Right lobe of liver (tissue), 6 donors: ENCODE measurements around the gene SULT2B1. TPM values are rescaled to one million over a fixed set of nuclear protein-coding genes. Genes with fewer than 3 reads are reported as not detected.

Source experiments
- ATAC-seq, 4 donors: fragments of 200-7000 bp; cut with Tn5 transposase; one replicate each; pipeline ENCODE4 v1.9.1; 2020; ENCODE audit warnings: mild to moderate bottlenecking in 4 of 4, moderate library complexity in 4 of 4
- DNase-seq, 3 donors: peaks; one replicate each; pipeline ENCODE4 v3.0.0-alpha.2; 2020
- H3K27ac ChIP-seq, 3 donors: fragments of 200-600 bp; one replicate each; pipeline ENCODE4 v1.8.0; 2022
- H3K27me3 ChIP-seq, 2 donors: fragments of 200-600 bp; one replicate each; pipeline ENCODE4 v1.8.0; 2022
- H3K36me3 ChIP-seq, 4 donors: fragments of 200-600 bp; sonication (generic) in 1 of 4; one replicate each; pipeline versions ENCODE4 v1.5.1 to v1.8.0; 2017 to 2022; ENCODE audit warnings: control low read depth in 1 of 4
- H3K4me1 ChIP-seq, 4 donors: fragments of 200-600 bp; sonication (generic) in 1 of 4; one replicate each; pipeline versions ENCODE4 v1.5.1 to v1.8.0; 2017 to 2022; ENCODE audit warnings: control low read depth in 1 of 4
- H3K4me3 ChIP-seq, 3 donors: fragments of 200-600 bp; one replicate each; pipeline ENCODE4 v1.8.0; 2022
- H3K9me3 ChIP-seq, 4 donors: fragments of 200-600 bp; sonication (generic) in 1 of 4; one replicate each; pipeline versions ENCODE4 v1.5.1 to v1.8.0; 2017 to 2022; ENCODE audit warnings: control low read depth in 1 of 4
- POLR2A ChIP-seq: fragments of 450-650 bp; IDR thresholded peaks from one replicate; pipeline ENCODE4 v1.6.1; 2017; ENCODE audit warnings: antibody characterized with exemption, mild to moderate bottlenecking
- WGBS: methylation state at CpG from one replicate; pipeline ENCODE4 v1.1.6; 2018; ENCODE audit warnings: low coverage, low lambda C conversion rate; ENCODE audit not compliant: insufficient coverage; ENCODE audit errors: missing lambda C conversion rate; 5-methylcytosine and 5-hydroxymethylcytosine counted together
- intact Hi-C, 2 donors: fragments of 100-400 bp; cut with DNase I; formaldehyde crosslinking; loops; one replicate each; pipeline versions ENCODE4 v1.11.2 to v1.14.1; 2022
- total RNA-seq, 6 experiments: library from RNA; depleted of rRNA in 2 of 6; stranded (reverse); fragments of >200 nt in 2 of 6; fragmentation: NEBNext Ultra II Directional in 3 of 6; extraction: Animal tissue kit (Norgen Biotek cat#: 25700) in 3 of 6; gene quantifications; one replicate each; pipeline versions ENCODE4 v1.1.0 to v1.2.4, GENCODE V29; 2016 to 2023
- TF ChIP-seq, protein P1 (sequence below), 4 donors: fragments of 200-600 bp in 3 of 4; fragments of 450-650 bp in 1 of 4; IDR thresholded peaks; one replicate each; pipeline versions ENCODE4 v1.5.1 to v1.8.0; 2016 to 2022; ENCODE audit warnings: antibody characterized with exemption in 4 of 4, mild to moderate bottlenecking in 2 of 4
- donor health status: DM: no; HTN: yes; CAD: no.
- donor health status: DM: no; HTN: no; CAD: no.
- donor health status: DM: no; HTN: no; CAD: no.
- donor health status: DM: no; HTN: yes; CAD: no.
- donor health status: DM: no; HTN: yes; CAD: no.

Gene SULT2B1
- total RNA-seq, 6 experiments from 2014 or later = 0.61 TPM; not detected in 5

DNA sequence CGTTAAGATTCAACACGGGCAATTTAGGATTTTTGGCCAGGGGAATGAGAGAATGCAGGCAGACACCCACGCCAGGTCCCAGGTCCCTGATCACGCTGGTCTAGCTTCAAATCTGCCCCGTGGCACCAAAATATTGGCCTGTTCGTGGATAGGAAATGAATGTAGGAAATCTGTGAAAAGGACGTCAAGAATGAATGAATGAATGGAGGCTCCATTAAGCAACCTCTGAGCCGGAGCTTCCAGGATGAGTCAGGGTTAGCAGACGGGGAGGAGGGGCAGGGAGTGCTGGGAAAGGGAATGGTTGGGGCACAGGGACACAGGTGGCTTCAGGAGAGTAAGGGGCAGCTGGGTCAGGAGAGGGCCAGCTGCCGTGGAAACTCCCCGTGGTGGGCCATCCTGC lies 4.2 kb downstream of the SULT2B1 start:
- TF ChIP-seq, protein P1, sequence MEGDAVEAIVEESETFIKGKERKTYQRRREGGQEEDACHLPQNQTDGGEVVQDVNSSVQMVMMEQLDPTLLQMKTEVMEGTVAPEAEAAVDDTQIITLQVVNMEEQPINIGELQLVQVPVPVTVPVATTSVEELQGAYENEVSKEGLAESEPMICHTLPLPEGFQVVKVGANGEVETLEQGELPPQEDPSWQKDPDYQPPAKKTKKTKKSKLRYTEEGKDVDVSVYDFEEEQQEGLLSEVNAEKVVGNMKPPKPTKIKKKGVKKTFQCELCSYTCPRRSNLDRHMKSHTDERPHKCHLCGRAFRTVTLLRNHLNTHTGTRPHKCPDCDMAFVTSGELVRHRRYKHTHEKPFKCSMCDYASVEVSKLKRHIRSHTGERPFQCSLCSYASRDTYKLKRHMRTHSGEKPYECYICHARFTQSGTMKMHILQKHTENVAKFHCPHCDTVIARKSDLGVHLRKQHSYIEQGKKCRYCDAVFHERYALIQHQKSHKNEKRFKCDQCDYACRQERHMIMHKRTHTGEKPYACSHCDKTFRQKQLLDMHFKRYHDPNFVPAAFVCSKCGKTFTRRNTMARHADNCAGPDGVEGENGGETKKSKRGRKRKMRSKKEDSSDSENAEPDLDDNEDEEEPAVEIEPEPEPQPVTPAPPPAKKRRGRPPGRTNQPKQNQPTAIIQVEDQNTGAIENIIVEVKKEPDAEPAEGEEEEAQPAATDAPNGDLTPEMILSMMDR (IDR thresholded peaks at IDR 0.05) = no peak
- no peak for TF ChIP-seq POLR2A
- H3K36me3 ChIP-seq = no peaks in the 10 kb centered on the region
- ATAC-seq (no peak), DNase-seq (no peak)
- H3K4me1 ChIP-seq = peaks cover 0 to 6% (median 0%) of the 10 kb centered on the region in 4 donors
- 53% methylated on average over 8 of the region's 11 CpGs for WGBS
- H3K27ac ChIP-seq = no peak overlapping the region
- H3K4me3 ChIP-seq = no peak overlapping the region
- no peaks in the 10 kb centered on the region for H3K9me3 ChIP-seq
- intact Hi-C loops = no loop called here
- H3K27me3 ChIP-seq = no peaks in the 10 kb centered on the region

- ATAC-seq (no peak), DNase-seq (no peak)
- 79% methylated on average over 2 of the region's 5 CpGs for WGBS
- TF ChIP-seq POLR2A = no peak
- TF ChIP-seq, protein P1 (IDR thresholded peaks at IDR 0.05) = no peak
- intact Hi-C loops = no loop called here
- Histone ChIP-seq H3K9me3 (no peaks in the 10 kb centered on the region), H3K4me1 (peaks cover 0 to 6% (median 0%) of the 10 kb centered on the region in 4 donors), H3K36me3 (no peaks in the 10 kb centered on the region), H3K4me3 (no peak overlapping the region), H3K27me3 (no peaks in the 10 kb centered on the region), H3K27ac (no peak overlapping the region)
Measured at GRCh38 chr19:48556825-48557224, 4.9 kb downstream of the SULT2B1 start.

GRCh38 chr19:48558018-48558684 lies 6.2 kb downstream of the SULT2B1 start:
- Histone ChIP-seq H3K4me3 (no peak overlapping the region), H3K4me1 (peaks cover 0 to 6% (median 0%) of the 10 kb centered on the region in 4 donors), H3K9me3 (no peaks in the 10 kb centered on the region), H3K27ac (no peak overlapping the region), H3K27me3 (no peaks in the 10 kb centered on the region), H3K36me3 (no peaks in the 10 kb centered on the region)
- TF ChIP-seq, protein P1 (IDR thresholded peaks at IDR 0.05) = no peak
- TF ChIP-seq POLR2A = no peak
- 22% methylated on average over 8 of the region's 27 CpGs for WGBS
- intact Hi-C loops = no loop called here
- ATAC-seq = peak; percentile 41 to 69 (median 55)
- DNase-seq = peak in 1 of 3 donors; percentile 64

DNA sequence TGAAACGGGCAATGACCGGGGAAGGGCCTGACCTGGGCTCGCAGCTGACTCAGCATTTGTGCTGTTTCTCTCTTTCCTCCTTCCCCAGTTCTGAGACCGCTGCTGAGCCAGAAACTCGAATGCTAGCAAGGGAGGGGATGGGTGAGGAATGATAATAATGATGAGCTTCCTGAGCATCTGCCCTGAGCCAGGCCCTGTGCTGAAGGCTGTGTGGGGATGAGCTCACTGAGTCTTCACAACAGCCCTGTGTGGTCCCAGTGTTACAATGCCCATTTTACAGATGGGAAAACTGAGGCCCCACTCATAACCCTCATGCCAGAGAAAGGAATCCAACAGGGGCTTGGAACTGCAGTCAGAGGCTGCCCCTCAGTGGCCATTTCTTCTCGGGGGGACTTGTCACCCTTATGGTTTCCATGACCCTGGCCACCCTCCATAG lies 8.1 kb downstream of the SULT2B1 start:
- 21% methylated on average over 2 of the region's 6 CpGs for WGBS
- TF ChIP-seq POLR2A = no peak
- TF ChIP-seq, protein P1 (IDR thresholded peaks at IDR 0.05) = peak in 1 of 4 donors; percentile 8
- no peak for ATAC-seq

More for the DNA sequence above, 8.1 kb downstream of the SULT2B1 start:
- H3K4me3 ChIP-seq = no peak overlapping the region
- H3K36me3 ChIP-seq = no peaks in the 10 kb centered on the region
- no peak for DNase-seq
- peaks cover 0 to 6% (median 0%) of the 10 kb centered on the region in 4 donors for H3K4me1 ChIP-seq
- no peaks in the 10 kb centered on the region for H3K27me3 ChIP-seq
- no peak overlapping the region for H3K27ac ChIP-seq
- intact Hi-C loops = no loop called here
- H3K9me3 ChIP-seq = no peaks in the 10 kb centered on the region
